NCI-H128 (cell line): Measurements from ENCODE around the gene CDH5.
"Not testable (repeated sequence)": the region's sequence is repeated elsewhere in the genome, so short reads cannot be mapped to it uniquely, and the experiment has no call there.

Experiments
- DNase-seq: peaks from one replicate; lab custom pipeline; 2025; ENCODE audit not compliant: unreplicated experiment; lab: John Stamatoyannopoulos, UW

CDH5 gene

GRCh38 chr16:66366433-66367299 lies at the start of gene CDH5:
TSS of gene CDH5 (plus strand) at chr16:66366691. CDS start at chr16:66379338, 12,647 bp downstream.
- no peak for DNase-seq

- no peak for DNase-seq
Measured at GRCh38 chr16:66318505-66318904, 48.0 kb upstream of the CDH5 start.

- no peak for DNase-seq
Measured at GRCh38 chr16:66320774-66321173, 45.7 kb upstream of the CDH5 start.

- no peak for DNase-seq
Measured at GRCh38 chr16:66322174-66322573, 44.3 kb upstream of the CDH5 start.

GRCh38 chr16:66324815-66325515 lies 41.5 kb upstream of the CDH5 start:
- no peak for DNase-seq

- DNase-seq: no peak
Measured at GRCh38 chr16:66325717-66326376, 40.6 kb upstream of the CDH5 start.

- DNase-seq: no peak
Measured at GRCh38 chr16:66326991-66327513, 39.4 kb upstream of the CDH5 start.

- no peak for DNase-seq
Measured at GRCh38 chr16:66328282-66328681, 38.2 kb upstream of the CDH5 start.

- DNase-seq: not testable (repeated sequence)
Measured at GRCh38 chr16:66331464-66331863, 35.0 kb upstream of the CDH5 start.

GRCh38 chr16:66332634-66333610 lies 33.6 kb upstream of the CDH5 start:
- no peak for DNase-seq

GRCh38 chr16:66334853-66335574 lies 31.5 kb upstream of the CDH5 start:
- DNase-seq: peak; percentile 23

- DNase-seq: peak; percentile 64
Measured at GRCh38 chr16:66335704-66336329, 30.7 kb upstream of the CDH5 start.

GRCh38 chr16:66337463-66338188 lies 28.9 kb upstream of the CDH5 start:
- no peak for DNase-seq

- no peak for DNase-seq
Measured at GRCh38 chr16:66342294-66342900, 24.1 kb upstream of the CDH5 start.

GRCh38 chr16:66344533-66345145 lies 21.9 kb upstream of the CDH5 start:
- peak; percentile 16 for DNase-seq

GRCh38 chr16:66346221-66346620 lies 20.3 kb upstream of the CDH5 start:
- no peak for DNase-seq

GRCh38 chr16:66352304-66352703 lies 14.2 kb upstream of the CDH5 start:
- no peak for DNase-seq

- no peak for DNase-seq
Measured at GRCh38 chr16:66353055-66353454, 13.4 kb upstream of the CDH5 start.
